Aorta (tissue), 5 donors: ENCODE data around the gene IFNAR1. TPM values are rescaled to one million over a fixed set of nuclear protein-coding genes. Genes with fewer than 3 reads are reported as not detected.

ENCODE experiments used
- ATAC-seq: fragments of 200-7000 bp; cut with Tn5 transposase; one replicate; pipeline ENCODE4 v1.9.1; 2022; ENCODE audit warnings: moderate library complexity; ENCODE audit not compliant: low FRiP score
- DNase-seq, 2 donors: peaks; one replicate each; pipeline ENCODE4 v3.0.0-alpha.2; 2020
- H3K27ac ChIP-seq, 2 donors: one replicate each; pipeline ENCODE4 v1.5.1; 2013; ENCODE audit warnings: low read length in 2 of 2, mild to moderate bottlenecking in 2 of 2, moderate library complexity in 2 of 2, control low read depth in 1 of 2, inconsistent platforms in 1 of 2, low read depth in 1 of 2
- H3K27me3 ChIP-seq, 2 donors: one replicate each; pipeline ENCODE4 v1.6.1; 2013; ENCODE audit warnings: control low read depth in 1 of 2, low read length in 1 of 2, mild to moderate bottlenecking in 1 of 2, moderate library complexity in 1 of 2; ENCODE audit not compliant: insufficient read depth in 2 of 2, control insufficient read depth in 1 of 2
- H3K36me3 ChIP-seq, 2 donors: one replicate each; pipeline ENCODE4 v1.6.1; 2013; ENCODE audit warnings: control low read depth in 1 of 2, low read length in 1 of 2, mild to moderate bottlenecking in 1 of 2; ENCODE audit not compliant: insufficient read depth in 2 of 2, control insufficient read depth in 1 of 2
- H3K4me1 ChIP-seq, 2 donors: one replicate each; pipeline ENCODE4 v1.6.1; 2013; ENCODE audit warnings: low read length in 2 of 2, control low read depth in 1 of 2, mild to moderate bottlenecking in 1 of 2, moderate library complexity in 1 of 2; ENCODE audit not compliant: insufficient read depth in 2 of 2, control insufficient read depth in 1 of 2
- H3K4me3 ChIP-seq, 2 donors: one replicate each; pipeline ENCODE4 v1.5.1; 2013; ENCODE audit warnings: low read length in 2 of 2, control low read depth in 1 of 2, mild to moderate bottlenecking in 1 of 2
- H3K9me3 ChIP-seq: one replicate; pipeline ENCODE4 v1.6.1; 2013; ENCODE audit warnings: mild to moderate bottlenecking, low read length; ENCODE audit not compliant: control insufficient read depth
- WGBS, 2 donors: extraction: QIAGEN DNeasy Blood & Tissue Kit; methylation state at CpG; one replicate each; pipeline ENCODE4 v1.1.7; 2013; 5-methylcytosine and 5-hydroxymethylcytosine counted together
- intact Hi-C, 2 donors: fragments of 100-400 bp; cut with DNase I; formaldehyde crosslinking; loops; one replicate each; pipeline versions ENCODE4 v1.14.2 to v1.15.0; 2022
- long read RNA-seq, 2 donors: library from polyadenylated mRNA; unstranded; transcript quantifications; one replicate each; pipeline ENCODE4 v2.0.0, GENCODE V29; 2020 to 2021
- polyA plus RNA-seq, 2 donors: library from polyadenylated mRNA; stranded (reverse); fragments of 200-250 nt; gene quantifications; one replicate each; pipeline ENCODE4 v1.2.3, GENCODE V29; 2013
- total RNA-seq, 2 donors: library from RNA; stranded (reverse); fragmentation: NEBNext Ultra II Directional; extraction: Animal tissue kit (Norgen Biotek cat#: 25700); gene quantifications; one replicate each; pipeline ENCODE4 v1.2.1, GENCODE V29; 2021
- donor health status: healthy with polysubstance abuse.
- donor health status: Bipolar disorder and iron deficiency.
- donor health status: DM: no; HTN: no; CAD: no.
- donor health status: DM: no; HTN: no; CAD: no.
- donor health status: DM: yes; HTN: yes; CAD: no.

IFNAR1 gene
- total RNA-seq (10 to 100 TPM; 45.6 to 59.3 TPM), polyA plus RNA-seq (10 to 100 TPM; 13.9 to 21.2 TPM)
- long read RNA-seq, donor 1, full-length matches to known transcripts: 76 of 102 reads
- long read RNA-seq, donor 1, partial matches to known transcripts: 16 of 102 reads
- long read RNA-seq, donor 1, other reads (novel, unspliced or antisense): 10 of 102 reads
- long read RNA-seq, donor 2, full-length matches to known transcripts: 15 of 22 reads
- long read RNA-seq, donor 2, partial matches to known transcripts: 0 of 22 reads
- long read RNA-seq, donor 2, other reads (novel, unspliced or antisense): 7 of 22 reads

GRCh38 chr21:33324291-33325221 is at the start of gene IFNAR1:
TSS of gene IFNAR1 (plus strand) at chr21:33324970. CDS start at chr21:33325056, 86 bp downstream.
- peak; percentile 99 to 100 for DNase-seq
- H3K36me3 ChIP-seq: no peaks in the 10 kb centered on the region
- WGBS, 2 donors: 0% methylated on average over 85 to 86 of the region's 86 CpGs
- intact Hi-C loops: loop anchor here (2.0 to 10.0 kb wide), 3 partner anchors 58 to 120 kb away; partner anchors contain the start of gene IL10RB (in 1 of the 2)
- ATAC-seq: peak; percentile 100
- H3K27me3 ChIP-seq: no peaks in the 10 kb centered on the region
- H3K4me1 ChIP-seq: no peaks in the 10 kb centered on the region
- no peaks in the 10 kb centered on the region for H3K9me3 ChIP-seq
- H3K4me3 ChIP-seq: peak within 1 kb of the TSS; percentile 79 to 89
- peak within 1 kb of the TSS; percentile 24 to 93 for H3K27ac ChIP-seq

- DNase-seq (no peak), ATAC-seq (no peak)
- intact Hi-C loops: no loop called here
- H3K9me3 ChIP-seq: no peaks in the 10 kb centered on the region
- no peak overlapping the region for H3K27ac ChIP-seq
- H3K27me3 ChIP-seq: no peaks in the 10 kb centered on the region
- peaks cover 6 to 8% of the 10 kb centered on the region in 2 donors for H3K36me3 ChIP-seq
- H3K4me3 ChIP-seq: no peak overlapping the region
- 63 to 77% methylated on average over 2 of the region's 2 CpGs for WGBS, 2 donors
- no peaks in the 10 kb centered on the region for H3K4me1 ChIP-seq
Measured at GRCh38 chr21:33278721-33279120, 46.0 kb upstream of the IFNAR1 start.

GRCh38 chr21:33279330-33279820 is 45.4 kb upstream of the IFNAR1 start:
- Histone ChIP-seq H3K4me3 (no peak overlapping the region), H3K27me3 (no peaks in the 10 kb centered on the region), H3K9me3 (no peaks in the 10 kb centered on the region), H3K36me3 (peaks cover 6 to 9% of the 10 kb centered on the region in 2 donors), H3K4me1 (no peaks in the 10 kb centered on the region), H3K27ac (no peak overlapping the region)
- 94 to 98% methylated on average over 3 of the region's 3 CpGs for WGBS, 2 donors
- DNase-seq (no peak), ATAC-seq (no peak)
- intact Hi-C loops: no loop called here

- intact Hi-C loops: no loop called here
- no peaks in the 10 kb centered on the region for H3K27me3 ChIP-seq
- WGBS, 2 donors: 87 to 94% methylated on average over 6 of the region's 6 CpGs
- H3K27ac ChIP-seq: no peak overlapping the region
- DNase-seq (no peak), ATAC-seq (no peak)
- H3K4me1 ChIP-seq: no peaks in the 10 kb centered on the region
- H3K9me3 ChIP-seq: no peaks in the 10 kb centered on the region
- H3K36me3 ChIP-seq: peaks cover 6 to 9% of the 10 kb centered on the region in 2 donors
- H3K4me3 ChIP-seq: no peak overlapping the region
Measured at GRCh38 chr21:33281096-33281652, 43.6 kb upstream of the IFNAR1 start.

GRCh38 chr21:33283203-33283602 is 41.6 kb upstream of the IFNAR1 start:
- no peak overlapping the region for H3K27ac ChIP-seq
- H3K27me3 ChIP-seq: no peaks in the 10 kb centered on the region
- WGBS, 2 donors: 96 to 98% methylated on average over 5 of the region's 5 CpGs
- ATAC-seq (no peak), DNase-seq (no peak)
- no peaks in the 10 kb centered on the region for H3K4me1 ChIP-seq
- H3K4me3 ChIP-seq: no peak overlapping the region
- intact Hi-C loops: no loop called here
- no peaks in the 10 kb centered on the region for H3K9me3 ChIP-seq
- peaks cover 6 to 9% of the 10 kb centered on the region in 2 donors for H3K36me3 ChIP-seq

- Histone ChIP-seq H3K4me1 (no peaks in the 10 kb centered on the region), H3K9me3 (no peaks in the 10 kb centered on the region), H3K27ac (peak overlapping the region in 1 of 2 donors; percentile 11), H3K36me3 (peaks cover under 1 to 6% of the 10 kb centered on the region in 2 donors), H3K27me3 (no peaks in the 10 kb centered on the region), H3K4me3 (no peak overlapping the region)
- ATAC-seq: no peak
- DNase-seq: peak in 1 of 2 donors; percentile 62
- intact Hi-C loops: no loop called here
- WGBS, 2 donors: 52 to 61% methylated on average over 11 of the region's 11 CpGs
Measured at GRCh38 chr21:33286076-33286475, 38.7 kb upstream of the IFNAR1 start.

- Histone ChIP-seq H3K4me3 (no peak overlapping the region), H3K36me3 (peaks cover 0 to 6% of the 10 kb centered on the region in 2 donors), H3K27ac (peak overlapping the region in 1 of 2 donors; percentile 64), H3K9me3 (no peaks in the 10 kb centered on the region), H3K27me3 (no peaks in the 10 kb centered on the region), H3K4me1 (no peaks in the 10 kb centered on the region)
- intact Hi-C loops: no loop called here
- peak; percentile 74 for ATAC-seq
- WGBS, 2 donors: 33 to 43% methylated on average over 15 of the region's 15 CpGs
- peak in 1 of 2 donors; percentile 70 for DNase-seq
Measured at GRCh38 chr21:33286600-33287456, 37.9 kb upstream of the IFNAR1 start.
